HG02885 (cell line): ENCODE results near the gene LNX1.

Source experiments
- ATAC-seq: cut with Tn5 transposase; IDR thresholded peaks from one replicate; pipeline ENCODE4 v1.9.1; 2021; ENCODE audit warnings: mild to moderate bottlenecking; ENCODE audit not compliant: unreplicated experiment, poor library complexity

The LNX1 gene

DNA sequence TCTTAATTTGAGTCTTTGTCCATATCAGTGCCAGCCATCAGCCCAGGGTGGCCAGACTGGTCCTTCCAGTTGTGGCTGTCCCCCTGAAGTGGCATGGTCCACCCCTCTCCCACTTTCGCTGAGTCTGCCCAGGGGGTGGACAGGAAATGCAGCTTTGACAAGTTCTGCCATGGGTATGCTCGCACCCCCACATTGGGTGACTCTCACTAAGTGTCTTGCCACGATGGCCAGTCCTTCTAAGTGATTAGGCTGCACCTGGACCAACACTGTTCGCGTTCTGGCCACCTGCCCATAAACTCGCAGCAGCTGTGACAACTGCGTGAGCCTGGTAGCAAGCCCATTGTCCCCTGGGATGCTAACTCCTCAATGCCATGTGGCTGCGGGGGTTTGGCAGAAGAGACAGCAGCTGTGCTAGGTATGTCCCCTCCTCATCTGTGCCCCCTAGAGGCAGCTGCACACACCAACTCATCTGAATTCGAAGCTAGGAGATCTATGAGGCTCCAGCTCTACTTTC lies 10.0 kb upstream of the LNX1 start:
- ATAC-seq, result peak; percentile 69

DNA sequence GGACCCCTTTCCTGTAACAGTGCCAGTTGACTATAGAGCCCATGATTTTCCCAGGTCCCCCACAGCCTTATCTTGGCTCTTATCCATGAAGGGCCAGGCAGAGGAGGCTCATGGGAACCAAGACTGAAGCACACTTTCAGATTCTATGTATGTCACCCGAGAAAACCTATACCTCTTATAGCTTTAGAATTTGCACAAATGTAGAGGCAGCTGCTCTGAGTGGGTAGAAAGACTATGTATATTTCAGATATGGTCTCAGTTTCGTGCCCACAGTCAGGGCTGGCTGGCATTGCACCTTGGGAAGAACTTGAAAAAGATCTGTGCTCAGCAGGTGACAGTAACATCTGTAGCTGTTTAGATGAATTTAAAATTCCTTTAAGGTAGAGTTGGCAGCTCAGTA lies 8.3 kb upstream of the LNX1 start:
- peak; percentile 65 for ATAC-seq

DNA sequence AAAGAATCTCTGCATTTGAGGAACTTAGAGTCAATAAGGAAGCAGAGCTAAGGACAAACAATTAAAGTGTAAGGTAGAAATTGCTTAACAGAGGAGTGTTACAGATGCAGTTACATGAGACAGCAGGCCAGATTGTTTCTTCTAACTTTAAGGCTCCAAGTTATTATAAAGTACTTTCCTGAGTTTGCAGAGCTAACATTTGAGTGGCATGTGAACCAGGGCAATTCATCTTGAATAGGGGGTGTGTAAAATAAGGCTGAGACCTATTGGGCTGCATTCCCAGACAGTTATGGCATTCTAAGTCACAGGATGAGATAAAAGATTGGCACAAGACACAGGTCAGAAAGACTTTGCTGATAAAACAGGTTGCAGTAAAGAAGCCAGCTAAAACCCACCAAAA lies 7.6 kb upstream of the LNX1 start:
- no peak for ATAC-seq

DNA sequence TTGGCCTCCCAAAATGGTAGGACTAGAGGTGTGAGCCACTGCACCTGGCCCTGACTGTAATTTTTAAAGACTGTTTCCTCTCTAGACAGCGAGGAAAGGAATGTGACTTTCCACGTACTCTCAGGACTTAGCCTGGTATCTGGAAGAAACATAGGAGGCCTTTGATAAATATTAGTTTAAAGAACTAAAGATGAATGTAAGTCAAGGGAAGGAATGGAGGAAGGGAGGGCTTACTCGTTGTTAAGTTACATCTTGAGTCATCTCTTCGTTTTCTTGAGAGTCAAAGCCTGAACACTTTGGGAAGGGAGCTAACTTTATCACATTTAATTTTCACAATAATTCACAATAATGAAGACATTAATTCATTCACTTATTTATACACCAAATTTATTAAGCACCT lies 7.2 kb upstream of the LNX1 start:
- no peak for ATAC-seq

DNA sequence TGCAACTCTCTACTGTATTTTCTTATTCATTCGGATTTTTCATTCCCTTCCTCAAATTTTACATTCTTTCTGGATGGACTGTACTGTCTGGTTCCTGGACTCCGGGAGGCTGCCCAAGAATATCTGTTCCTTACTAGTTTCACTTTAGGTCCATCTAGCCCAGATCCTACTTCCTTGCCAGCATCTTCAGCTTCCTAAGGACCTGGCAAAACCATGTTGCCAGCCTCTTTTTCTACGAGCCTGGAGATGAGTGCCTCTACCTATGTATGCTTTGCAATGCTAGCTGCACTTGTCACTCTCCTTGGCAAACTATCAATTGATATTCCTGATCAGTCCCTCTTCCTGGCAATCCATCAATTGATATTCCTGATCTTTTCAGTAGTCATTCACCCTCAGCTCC lies 5.6 kb upstream of the LNX1 start:
- ATAC-seq, result no peak

DNA sequence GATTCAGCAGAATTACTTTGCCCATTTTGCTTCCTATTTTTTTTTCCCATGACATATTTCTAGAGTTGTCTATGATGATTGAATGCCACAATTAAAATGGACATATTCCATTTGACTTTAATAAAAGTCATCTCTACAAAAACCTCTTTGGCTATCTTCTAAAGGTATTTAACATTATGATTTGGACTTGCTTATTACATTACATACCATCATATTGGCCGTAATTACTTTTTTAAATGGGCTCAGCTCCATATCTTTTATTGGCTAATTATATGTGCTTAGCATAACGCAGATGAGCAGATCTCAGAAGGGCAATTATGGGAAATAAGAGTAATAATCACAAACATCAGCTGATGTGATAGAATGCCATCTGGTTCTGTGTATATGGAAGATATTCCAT lies 4.5 kb upstream of the LNX1 start:
- ATAC-seq, result no peak

DNA sequence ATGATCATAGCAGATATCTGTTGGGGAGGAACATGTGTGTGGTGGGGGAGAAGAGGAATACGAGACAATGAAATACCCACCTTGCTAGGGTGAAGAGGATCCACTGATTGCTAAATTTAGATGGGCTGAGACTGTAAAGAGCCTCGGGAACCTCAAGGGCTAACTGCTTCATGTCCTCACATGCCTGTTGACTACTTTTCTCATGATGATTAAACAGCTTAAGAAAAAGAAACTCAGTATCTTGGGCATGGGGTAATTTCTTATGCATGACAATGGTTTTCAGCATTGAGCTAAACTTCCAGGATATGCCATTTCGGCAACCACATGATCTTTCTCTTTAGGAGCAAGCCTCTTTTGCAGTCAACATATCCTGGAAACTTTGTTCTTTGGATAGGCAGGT lies 3.9 kb upstream of the LNX1 start:
- no peak for ATAC-seq

DNA sequence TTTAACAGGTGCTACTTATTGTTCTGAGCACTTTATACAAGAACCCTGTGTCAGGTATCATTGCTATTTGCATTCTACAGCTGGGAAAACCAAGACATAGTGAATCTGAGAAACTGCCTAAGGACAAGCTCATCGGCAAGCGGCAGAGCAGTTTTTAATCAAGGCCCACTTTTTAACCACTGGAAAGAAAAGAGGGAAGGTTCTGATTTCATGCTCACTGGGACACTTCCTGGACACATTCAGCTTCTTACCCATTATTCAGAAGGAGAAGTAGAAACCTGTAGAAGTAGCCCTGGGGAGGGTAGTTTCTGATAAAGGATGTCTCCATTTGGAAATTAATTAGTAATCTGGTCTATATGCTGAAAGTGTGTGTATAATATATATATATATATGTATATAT lies 2.5 kb upstream of the LNX1 start:
- no peak for ATAC-seq

DNA sequence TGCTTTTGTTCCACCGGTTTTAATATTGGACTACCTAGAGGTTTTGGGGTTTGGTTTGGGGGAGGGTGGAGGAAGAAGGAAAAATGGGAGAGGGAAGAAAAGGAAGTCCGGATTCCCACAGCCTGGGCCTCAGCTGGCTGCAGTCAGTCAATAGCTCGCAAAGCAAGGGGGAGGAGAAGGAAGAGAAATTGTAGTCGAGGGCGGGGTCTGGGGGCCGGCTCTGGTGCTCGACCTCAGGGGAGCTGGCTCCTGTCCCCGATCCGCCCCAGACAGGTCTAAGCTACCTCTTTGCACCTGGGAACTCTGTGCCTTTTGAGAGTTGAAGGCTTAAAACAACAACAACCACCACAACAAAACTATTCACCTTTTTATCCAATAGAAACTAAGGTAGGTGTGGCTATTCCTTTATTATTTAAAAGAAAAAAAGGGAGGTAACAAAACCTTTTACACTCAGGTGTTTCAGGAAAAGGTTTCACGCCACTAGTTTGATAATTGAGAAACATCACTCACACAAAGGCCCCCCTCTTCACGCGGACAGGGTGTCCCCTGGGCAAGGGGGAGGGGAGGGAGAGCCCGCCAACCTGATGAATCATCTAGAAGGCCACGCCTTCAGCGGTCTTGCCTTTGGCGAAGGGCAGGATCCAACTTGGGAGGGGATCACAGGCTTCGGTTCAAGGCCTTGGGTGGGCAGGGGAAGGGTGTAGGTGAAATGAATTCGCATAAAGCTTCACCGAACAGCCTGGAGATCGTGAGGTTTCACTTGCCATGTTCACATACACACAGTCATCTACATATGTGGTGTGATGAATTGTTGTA lies 1.6 kb upstream of the LNX1 start:
- ATAC-seq, result no peak

DNA sequence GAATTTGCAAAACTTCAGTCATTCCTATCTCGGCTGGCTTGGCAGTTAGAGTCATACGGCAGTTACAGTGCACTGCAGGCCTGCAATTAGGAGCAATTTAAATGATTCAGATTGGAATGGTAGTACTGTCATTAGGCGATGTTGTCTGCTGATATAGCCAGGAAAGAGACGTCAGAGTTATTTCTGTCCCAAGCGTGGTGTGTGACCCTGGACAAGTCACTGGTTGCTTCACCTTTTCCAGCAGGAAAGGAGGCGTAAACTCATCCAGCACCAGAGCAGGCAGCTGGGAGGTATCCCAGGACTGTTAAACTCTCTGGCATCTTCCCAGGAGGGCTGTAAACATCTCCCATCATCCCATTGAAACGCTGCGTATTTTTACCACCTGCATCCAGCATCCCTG lies 836 bp upstream of the LNX1 start:
- ATAC-seq, result no peak

DNA sequence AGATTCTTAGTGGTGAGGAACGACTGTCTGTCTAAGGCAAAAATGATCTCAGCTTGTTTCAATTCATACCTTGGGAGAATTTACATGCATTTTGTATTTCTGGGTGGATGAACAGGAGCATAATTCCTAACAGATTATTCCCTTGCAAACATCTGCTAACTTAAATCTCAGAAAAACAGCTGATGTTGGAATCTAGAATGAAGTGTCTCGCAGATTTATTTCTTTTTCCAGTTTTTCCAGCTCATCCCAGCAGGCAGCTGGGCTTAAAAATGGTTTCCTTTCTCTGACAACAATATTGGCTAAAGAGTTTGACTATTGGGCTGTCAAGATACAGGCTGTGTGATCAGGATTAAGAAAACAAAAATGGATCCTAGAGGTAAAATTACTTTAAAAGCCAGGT lies 1.1 kb downstream of the LNX1 start:
- no peak for ATAC-seq

DNA sequence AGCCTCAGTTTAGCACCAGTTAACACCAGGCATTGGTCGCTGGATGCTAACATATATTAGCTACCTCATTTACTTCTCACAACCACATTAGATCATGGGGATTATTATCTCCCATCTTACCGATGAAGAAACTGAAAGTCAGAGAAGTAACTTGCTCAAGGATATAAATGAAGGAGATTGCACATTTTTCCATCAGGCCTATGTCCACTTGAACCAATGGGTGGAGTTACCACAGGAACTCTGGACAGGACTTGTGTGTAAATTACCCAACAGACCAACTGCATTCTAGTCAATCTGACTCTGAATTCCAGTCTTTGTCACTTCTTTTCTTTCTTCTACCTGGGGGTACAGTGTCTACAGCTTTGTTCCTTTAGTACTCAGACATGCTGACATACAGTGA lies 1.8 kb downstream of the LNX1 start:
- ATAC-seq, result no peak

DNA sequence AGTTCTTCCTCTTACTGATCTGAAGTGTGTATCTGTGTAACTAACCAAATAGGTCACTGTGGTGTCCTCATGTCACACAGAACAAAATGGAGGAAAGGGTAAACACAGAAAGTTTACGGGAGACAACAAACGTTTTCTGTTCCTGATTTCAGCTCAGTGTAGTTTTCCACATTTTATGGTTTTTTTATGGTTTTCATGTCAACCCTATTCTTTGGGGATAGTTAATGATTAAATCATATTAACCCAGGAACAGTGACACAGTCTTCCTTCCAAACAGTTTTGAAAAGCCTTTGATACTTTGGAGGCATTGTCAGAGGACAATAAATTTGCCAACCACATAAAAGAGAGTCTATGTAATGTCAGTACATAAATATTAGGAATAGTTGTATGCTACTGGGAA lies 4.2 kb downstream of the LNX1 start:
- no peak for ATAC-seq

DNA sequence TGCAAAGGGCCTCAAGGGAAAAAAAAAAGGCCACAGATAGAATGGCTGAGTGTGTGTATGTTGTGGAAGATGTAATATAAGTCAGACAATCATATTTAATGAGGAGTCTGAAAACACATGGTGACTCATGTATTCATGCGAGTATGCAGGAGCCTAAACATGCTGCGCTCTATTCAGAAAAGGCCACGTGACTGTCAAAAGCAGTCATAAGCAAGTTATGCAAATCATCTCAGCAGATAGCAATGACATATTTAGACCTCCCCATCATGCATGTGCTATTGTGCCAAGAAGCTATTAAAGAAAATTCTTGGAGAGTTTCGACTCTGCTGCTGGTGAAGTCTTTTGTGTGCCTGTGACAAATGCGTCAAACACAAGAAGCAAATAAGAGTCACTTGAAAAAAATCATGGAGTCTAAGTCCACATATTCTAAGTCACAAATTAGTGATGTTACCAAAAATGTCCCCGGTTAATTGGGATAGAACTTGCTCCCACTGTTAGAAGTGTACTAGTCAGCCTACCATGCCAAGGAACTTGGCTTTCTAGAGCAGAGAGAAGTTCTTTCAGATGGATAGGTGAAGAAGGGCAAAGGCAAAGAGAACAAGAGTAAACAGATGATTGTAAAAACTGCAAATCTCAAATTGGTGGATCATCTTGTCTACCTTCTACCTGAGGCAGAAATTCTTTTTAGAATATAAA lies 5.0 kb downstream of the LNX1 start:
- no peak for ATAC-seq

DNA sequence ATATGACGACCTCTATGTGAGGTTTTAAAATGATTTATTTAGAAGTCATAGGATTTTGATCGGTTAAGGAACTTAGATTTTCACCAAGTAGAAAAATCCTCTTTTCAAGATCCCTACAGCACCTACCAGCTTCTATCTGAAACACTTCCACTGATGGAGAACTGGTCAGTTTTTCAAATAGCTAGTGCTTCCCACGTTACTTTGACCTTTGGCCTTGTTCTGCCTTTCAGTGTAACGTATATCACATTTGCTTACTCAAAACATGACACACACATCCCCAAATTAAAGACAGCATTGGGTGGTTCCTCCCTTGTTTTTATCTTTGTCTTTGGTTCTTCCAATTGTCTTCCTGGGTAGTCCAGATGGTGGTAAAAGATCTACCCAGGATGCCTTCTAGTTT lies 6.6 kb downstream of the LNX1 start:
- no peak for ATAC-seq

DNA sequence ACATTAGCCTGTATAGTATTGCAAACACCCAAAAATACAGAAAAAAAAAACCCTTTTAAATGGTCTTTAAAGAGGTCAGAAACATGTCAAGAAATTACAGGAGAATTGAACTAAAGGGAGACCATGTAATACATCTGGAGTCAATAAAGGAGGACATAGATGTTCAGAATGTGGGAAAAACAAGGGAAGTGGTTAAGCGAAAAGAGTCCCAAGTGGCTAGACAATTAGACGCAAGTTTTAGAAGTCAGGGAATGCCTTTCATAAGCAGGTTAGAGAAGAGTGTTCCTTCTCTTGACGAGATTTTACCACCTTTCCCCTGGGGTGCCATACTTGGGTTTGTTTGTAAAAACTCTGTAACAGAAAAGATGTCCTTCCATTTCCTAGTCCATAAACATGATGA lies 7.8 kb downstream of the LNX1 start:
- no peak for ATAC-seq

DNA sequence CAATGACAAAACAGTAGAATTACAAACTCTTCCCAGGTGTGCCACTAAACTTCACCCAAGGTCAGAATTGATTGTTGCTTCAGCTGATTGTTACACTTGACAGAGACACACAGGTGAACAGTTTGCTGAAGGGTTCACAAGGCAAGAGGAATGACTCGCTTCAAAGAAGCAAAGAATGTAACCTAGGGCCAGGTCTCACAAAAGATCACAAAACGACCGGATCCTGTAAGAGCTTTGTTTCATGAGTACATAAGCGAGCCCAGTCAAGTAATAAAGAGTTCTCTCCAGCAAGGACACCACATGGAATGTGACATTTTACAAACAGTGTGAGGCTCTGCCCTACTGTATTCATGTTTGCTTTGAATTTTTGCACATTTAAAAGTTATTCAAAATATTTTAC lies 9.1 kb downstream of the LNX1 start:
- ATAC-seq, result no peak

DNA sequence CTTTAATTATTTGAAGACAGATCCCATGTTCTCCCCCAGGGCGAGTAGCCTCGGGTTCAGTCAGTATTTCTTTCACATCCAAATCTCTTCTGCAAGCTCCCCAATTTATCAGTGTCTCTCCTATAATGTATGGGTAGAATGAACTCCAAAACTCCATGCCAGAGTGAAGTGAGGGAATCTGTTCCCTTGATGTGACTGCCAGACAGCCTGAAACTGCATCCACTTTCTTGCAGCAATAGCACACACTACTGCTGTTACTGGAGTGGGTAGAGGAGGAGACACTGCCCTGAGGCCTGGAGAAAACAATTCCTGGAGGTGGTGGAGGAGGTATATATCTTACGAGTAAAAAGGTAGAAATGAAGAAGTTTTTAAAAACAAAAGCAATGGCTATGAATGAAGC lies 11.0 kb downstream of the LNX1 start:
- no peak for ATAC-seq

DNA sequence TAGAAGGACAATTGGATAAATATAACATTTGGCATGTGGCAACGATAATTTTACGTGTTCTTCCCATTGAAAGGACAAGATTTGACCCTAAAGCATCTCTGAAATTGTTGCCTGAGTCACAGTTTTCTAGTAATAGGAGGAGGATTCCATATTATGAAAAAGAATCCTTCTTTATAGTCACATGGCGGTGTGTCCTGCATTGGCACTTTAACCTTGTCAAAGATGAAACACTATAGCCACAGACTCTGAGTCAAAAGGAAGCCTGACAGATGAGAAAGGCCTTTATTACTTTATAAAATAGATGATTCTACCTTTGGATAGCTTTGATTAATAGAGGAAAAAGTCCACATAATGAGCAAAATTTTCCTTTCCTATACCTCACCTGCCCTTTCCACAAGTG lies 11.5 kb downstream of the LNX1 start:
- no peak for ATAC-seq

DNA sequence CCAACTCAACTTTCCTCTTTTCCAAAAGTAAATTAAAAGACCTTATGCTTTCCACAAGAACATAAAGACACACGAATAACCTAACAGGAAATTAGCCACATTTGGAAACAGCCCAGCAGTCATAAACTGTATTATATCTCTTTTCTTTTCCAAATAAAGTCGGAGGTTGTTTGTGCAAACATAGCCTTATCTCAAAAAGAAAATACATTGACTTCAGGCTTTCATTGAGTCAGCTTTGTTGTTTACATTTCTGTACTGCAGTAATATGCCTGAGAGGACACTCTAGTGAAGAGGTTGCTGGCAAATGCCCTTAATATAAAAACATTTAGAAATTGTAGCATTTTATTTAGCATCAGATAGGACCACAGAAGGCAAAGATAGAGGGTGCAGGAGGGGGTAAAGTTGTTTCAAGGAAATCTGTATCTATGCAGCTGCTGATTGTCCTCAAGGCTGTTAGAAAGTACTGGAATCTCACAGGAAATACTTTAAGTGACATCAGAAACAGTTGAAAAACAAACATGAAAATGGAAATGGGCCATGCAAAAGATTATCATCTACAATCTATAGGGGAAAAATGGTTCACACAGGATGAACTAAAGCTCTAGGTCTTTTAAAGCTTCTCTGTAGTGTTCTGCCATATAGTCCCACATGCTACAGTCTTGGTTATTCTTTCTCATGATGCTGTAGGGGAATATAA lies 14.5 kb downstream of the LNX1 start:
- ATAC-seq, result no peak

DNA sequence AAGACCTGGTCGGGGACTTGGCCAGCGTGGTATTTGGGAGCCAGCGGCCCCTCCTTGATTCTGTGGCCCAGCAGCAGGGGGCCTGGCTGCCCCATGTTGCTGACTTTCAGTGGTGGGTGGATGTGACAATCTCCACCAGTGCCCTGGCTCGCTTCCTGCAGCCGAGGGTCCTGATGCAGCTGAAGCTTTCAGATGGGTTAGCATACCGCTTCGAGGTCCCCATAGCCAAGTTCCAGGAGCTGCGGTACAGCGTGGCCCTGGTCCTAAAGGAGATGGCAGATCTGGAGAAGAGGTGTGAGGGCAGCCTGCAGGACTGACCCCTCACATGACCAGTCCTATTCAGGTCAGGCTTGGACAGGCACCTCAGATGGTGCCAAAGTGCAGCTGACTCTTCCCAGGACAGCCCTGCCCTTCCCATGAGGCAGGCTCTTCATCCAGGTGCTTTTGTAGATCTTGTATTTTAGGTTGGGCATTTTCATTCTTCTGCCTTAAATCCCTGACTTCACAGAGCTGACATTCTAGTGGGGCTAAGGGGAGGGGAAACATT lies 15.1 kb downstream of the LNX1 start:
- no peak for ATAC-seq
